ENCODE results near the gene KCNG2. TPM values are rescaled to one million over a fixed set of nuclear protein-coding genes. Genes with fewer than 3 reads are reported as not detected.

Gene KCNG2
- total RNA-seq, 4 donors from 2014 or later = 0.41 to 6.7 TPM; not detected in 2

- peaks cover 6% of the 10 kb centered on the region for H3K27me3 ChIP-seq
- no peaks in the 10 kb centered on the region for H3K9me3 ChIP-seq
- H3K4me3 ChIP-seq = no peak overlapping the region
- TF ChIP-seq POLR2AphosphoS5 (IDR thresholded peaks at IDR 0.05) (no peak), POLR2A (IDR thresholded peaks at IDR 0.05) (no peak), EP300 (IDR thresholded peaks at IDR 0.05; ENCODE audit: low read depth) (no peak), CTCF (IDR thresholded peaks at IDR 0.05) (no peak)
- in situ Hi-C loops (cut with MboI; ENCODE audit: low pct_ligation_motif_present in 1 of 4, low pct_unique_long_range_greater_than_20kb in 1 of 4, low sequenced_read_pairs in 3 of 4) (no loop called here), intact Hi-C loops (cut with DNase I; ENCODE audit: low total_unique reads) (no loop called here)
- no peak for DNase-seq
- 93 to 95% methylated on average over 8 to 42 of the region's 43 CpGs for WGBS, 2 donors (ENCODE audit: low coverage in 1 of 2)
- H3K36me3 ChIP-seq = no peaks in the 10 kb centered on the region
- no peaks in the 10 kb centered on the region for H3K4me1 ChIP-seq
- no peak overlapping the region for H3K27ac ChIP-seq
Observed at GRCh38 chr18:79806976-79807841, 9.5 kb downstream of the KCNG2 start.

- Histone ChIP-seq H3K36me3 (no peaks in the 10 kb centered on the region), H3K4me1 (no peaks in the 10 kb centered on the region), H3K4me3 (no peak overlapping the region), H3K27ac (no peak overlapping the region), H3K27me3 (peaks cover 22% of the 10 kb centered on the region), H3K9me3 (no peaks in the 10 kb centered on the region)
- DNase-seq = no peak
- in situ Hi-C loops (cut with MboI; ENCODE audit: low pct_ligation_motif_present in 1 of 4, low pct_unique_long_range_greater_than_20kb in 1 of 4, low sequenced_read_pairs in 3 of 4) = no loop called here
- 92 to 93% methylated on average over 3 to 44 of the region's 44 CpGs for WGBS, 2 donors (ENCODE audit: low coverage in 1 of 2)
- intact Hi-C loops (cut with DNase I; ENCODE audit: low total_unique reads) = no loop called here
- no peak for TF ChIP-seq CTCF (IDR thresholded peaks at IDR 0.05)
- TF ChIP-seq EP300 (IDR thresholded peaks at IDR 0.05; ENCODE audit: low read depth) = no peak
- no peak for TF ChIP-seq POLR2A (IDR thresholded peaks at IDR 0.05)
- TF ChIP-seq POLR2AphosphoS5 (IDR thresholded peaks at IDR 0.05) = no peak
Observed at GRCh38 chr18:79809482-79810192, 11.9 kb downstream of the KCNG2 start.

- Histone ChIP-seq H3K36me3 (no peaks in the 10 kb centered on the region), H3K27me3 (peaks cover 28% of the 10 kb centered on the region), H3K9me3 (no peaks in the 10 kb centered on the region), H3K4me1 (no peaks in the 10 kb centered on the region), H3K27ac (no peak overlapping the region), H3K4me3 (no peak overlapping the region)
- in situ Hi-C loops (cut with MboI; ENCODE audit: low pct_ligation_motif_present in 1 of 4, low pct_unique_long_range_greater_than_20kb in 1 of 4, low sequenced_read_pairs in 3 of 4) = no loop called here
- DNase-seq = no peak
- TF ChIP-seq CTCF (IDR thresholded peaks at IDR 0.05) (no peak), POLR2AphosphoS5 (IDR thresholded peaks at IDR 0.05) (no peak), EP300 (IDR thresholded peaks at IDR 0.05; ENCODE audit: low read depth) (no peak), POLR2A (IDR thresholded peaks at IDR 0.05) (no peak)
- WGBS, 2 donors (ENCODE audit: low coverage in 1 of 2) = 63 to 81% methylated on average over 4 of the region's 4 CpGs
- intact Hi-C loops (cut with DNase I; ENCODE audit: low total_unique reads) = no loop called here
Observed at GRCh38 chr18:79812052-79812451, 14.3 kb downstream of the KCNG2 start.

GRCh38 chr18:79814373-79814772, 16.6 kb downstream of the KCNG2 start:
- in situ Hi-C loops (cut with MboI; ENCODE audit: low pct_ligation_motif_present in 1 of 4, low pct_unique_long_range_greater_than_20kb in 1 of 4, low sequenced_read_pairs in 3 of 4) (no loop called here), intact Hi-C loops (cut with DNase I; ENCODE audit: low total_unique reads) (no loop called here)
- Histone ChIP-seq H3K36me3 (no peaks in the 10 kb centered on the region), H3K9me3 (no peaks in the 10 kb centered on the region), H3K27me3 (peaks cover 28% of the 10 kb centered on the region), H3K4me3 (no peak overlapping the region), H3K4me1 (no peaks in the 10 kb centered on the region), H3K27ac (no peak overlapping the region)
- WGBS, 2 donors (ENCODE audit: low coverage in 1 of 2) = 79 to 90% methylated on average over 3 to 7 of the region's 7 CpGs
- TF ChIP-seq POLR2A (IDR thresholded peaks at IDR 0.05) (no peak), EP300 (IDR thresholded peaks at IDR 0.05; ENCODE audit: low read depth) (no peak), CTCF (IDR thresholded peaks at IDR 0.05) (no peak), POLR2AphosphoS5 (IDR thresholded peaks at IDR 0.05) (no peak)
- DNase-seq = no peak

All from transverse colon (tissue), 4 donors.